ENCODE results near the gene ATP5F1D.
A peak's percentile ranks its signal among the peaks of the same experiment; 100 is the strongest.

ATP5F1D gene

DNA sequence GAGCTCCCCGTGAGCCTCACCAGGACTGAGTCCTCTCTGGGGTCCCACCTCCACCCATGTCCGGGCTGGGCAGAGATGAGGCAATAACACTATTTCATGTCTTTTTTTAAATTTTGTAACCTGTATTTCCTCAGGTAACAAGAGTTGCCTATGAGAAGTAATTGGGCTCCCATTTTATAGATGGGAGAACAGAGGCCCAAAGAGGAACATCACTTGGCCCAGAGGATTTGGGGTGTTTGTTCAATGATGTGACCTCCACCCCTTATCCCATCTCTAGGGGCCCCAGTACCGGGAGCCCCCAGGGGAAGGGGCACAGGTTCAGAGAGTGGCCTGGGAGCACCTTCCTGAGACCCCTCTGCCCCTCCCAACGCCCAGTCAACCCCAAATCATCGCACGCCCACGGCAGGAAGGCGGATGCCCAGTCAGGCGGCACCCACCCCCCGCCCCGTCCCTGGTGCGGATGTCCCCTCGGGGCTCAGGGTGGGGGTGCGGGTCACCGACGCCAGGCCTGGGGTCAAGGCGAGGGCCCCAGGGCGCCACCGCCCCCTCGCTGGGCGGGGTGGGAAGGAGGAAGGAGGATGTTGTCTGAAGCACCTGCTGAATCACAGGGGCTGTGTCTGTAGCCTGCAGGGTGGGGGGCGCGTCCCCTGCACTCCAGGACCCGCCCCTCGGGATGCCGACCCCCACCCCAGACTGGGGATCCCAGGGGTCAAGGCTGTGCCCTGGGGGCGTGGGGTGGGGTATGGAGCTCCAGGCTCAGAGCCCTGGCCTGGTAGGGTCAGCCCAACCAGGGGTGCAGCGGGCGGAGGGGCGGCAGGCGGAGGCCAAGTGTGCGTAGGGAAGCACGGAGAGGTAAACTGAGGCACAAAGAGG lies 18.6 kb downstream of the ATP5F1D start:
- FAIRE-seq, result no peak

DNA sequence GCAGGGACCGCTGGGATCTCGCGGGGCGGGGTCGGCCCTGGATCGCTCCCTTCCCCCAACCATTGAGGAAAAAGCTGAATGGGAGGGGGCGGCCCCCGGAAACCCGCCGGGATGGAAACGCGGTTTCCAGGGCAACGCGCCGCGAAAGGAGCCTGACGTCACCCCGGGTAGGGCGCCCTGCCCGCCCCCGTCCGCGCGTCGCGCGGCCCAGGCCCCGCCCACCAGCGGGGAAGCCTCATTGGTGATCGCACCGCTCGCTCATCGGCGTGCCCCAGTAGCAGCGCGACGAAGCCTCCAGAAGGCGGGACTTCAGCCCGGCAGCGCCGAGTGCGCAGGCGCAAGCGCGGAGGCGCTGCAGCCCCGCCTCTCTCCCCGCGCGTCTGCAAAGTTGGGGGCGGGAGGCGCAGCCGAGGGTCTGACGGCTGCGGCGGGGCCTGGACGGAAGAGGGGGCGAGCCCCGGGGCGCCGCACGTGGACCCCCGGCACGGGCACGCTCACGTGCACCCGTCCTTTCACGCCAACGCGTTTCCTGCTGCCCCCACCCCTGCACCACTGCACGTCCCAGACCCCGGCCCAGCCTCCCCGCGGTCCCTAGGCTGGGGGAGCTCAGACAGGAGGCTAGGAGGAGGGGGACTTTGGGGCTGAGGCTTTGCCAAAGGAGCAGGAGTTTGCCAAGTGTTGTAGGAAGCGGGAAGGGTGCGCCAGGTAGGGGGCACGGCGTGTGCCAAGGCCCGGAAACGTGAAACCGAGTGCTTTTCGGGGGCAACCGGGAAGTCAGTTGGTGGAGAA lies 19.4 kb downstream of the ATP5F1D start:
- no peak for FAIRE-seq

DNA sequence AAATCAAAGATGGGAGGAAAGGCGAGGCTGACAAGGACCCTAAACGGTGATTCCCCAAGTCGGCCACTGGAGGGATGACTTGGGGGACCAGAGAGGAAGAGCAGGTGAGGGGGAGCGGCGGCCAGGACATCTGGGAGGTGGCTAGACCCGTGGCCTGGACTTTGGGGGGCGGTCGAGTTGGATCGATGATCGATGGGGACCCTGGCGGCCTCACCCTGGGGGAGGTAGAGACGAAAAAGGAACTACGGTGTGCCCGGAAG lies 19.9 kb downstream of the ATP5F1D start:
- FAIRE-seq, result no peak

DNA sequence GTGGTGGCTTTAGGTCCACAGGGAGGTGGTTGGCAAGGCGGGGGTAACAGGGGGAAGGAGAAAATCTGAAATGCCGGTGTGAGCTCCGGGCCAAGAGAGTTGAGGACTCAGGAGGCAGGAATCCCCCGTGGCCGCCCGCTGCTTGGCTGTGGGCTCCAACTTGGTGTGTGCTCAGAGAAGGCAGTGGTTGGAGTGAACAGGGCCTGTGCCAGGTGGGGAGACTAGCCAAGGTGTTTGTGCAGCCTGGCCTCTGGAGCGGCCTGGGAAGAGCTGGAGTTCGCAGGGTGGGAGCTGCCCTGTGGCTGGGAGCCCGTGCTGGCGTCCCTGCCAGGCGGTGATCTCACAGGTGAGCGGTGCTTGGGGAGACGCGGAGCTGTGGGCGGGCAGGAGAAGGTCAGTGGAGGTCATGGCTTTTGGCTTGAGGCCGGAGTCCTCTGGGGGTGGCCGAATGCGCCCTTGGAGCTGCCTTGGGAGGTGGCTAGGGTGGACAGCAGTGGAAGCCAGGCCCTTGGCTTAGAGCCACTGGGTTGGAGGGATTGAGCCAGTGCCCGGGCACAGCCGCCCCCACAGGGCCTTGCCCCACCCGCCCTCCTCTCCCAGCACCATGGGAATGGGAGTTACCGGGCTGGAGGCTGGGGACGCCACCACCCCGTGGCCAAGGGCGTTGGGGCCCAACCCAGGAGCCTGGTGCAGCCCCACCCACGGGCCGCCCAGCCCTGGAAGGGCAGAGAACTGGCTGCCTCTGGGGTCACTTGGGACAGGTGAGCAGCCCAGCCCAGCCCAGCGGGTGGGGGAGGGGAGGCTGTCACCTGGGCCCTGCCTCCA lies 20.5 kb downstream of the ATP5F1D start:
- FAIRE-seq, result no peak

DNA sequence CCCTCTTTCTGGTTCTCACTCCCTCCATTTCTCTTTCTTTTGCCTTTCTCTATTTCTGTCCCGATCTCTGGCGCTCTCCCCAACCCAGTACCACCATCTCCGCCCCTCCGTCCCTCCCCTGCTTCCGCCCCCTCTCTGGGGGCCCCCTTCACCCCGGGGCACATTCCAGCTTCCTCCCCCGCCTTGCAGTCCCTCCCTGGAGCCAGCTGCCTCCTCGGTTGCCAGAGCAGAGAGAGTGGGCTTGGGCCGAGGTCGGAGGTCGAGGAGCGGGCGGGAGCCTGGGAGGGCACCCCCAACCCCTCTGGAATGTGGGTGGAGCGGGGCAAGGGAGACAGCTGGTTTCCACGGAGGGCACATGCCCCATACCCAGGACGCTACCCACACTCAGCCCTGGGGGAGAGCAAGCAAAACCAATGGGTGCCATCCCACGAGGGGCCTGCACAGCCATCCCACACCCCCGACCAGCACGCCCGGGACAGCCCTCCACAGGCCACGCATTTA lies 21.1 kb downstream of the ATP5F1D start:
- FAIRE-seq, result no peak

DNA sequence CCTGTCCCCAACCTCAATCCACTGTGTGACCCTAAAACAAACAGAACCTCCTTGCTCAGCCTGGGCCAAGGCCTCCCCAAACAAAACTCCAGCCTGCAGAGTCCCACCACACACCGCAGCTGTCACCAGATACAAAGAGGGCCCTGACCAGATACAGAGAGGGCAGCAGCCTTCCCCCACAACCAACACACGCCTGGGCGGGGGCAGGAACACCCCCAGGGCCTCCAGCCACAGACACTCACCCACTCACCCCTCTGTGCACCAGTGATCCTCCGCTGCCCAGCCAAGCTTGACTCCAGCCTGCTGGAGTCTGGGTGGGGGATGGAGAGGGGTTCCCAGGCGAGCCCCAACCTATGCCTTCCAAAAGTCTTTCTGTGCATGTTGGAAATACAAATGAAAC lies 21.6 kb downstream of the ATP5F1D start:
- no peak for FAIRE-seq

DNA sequence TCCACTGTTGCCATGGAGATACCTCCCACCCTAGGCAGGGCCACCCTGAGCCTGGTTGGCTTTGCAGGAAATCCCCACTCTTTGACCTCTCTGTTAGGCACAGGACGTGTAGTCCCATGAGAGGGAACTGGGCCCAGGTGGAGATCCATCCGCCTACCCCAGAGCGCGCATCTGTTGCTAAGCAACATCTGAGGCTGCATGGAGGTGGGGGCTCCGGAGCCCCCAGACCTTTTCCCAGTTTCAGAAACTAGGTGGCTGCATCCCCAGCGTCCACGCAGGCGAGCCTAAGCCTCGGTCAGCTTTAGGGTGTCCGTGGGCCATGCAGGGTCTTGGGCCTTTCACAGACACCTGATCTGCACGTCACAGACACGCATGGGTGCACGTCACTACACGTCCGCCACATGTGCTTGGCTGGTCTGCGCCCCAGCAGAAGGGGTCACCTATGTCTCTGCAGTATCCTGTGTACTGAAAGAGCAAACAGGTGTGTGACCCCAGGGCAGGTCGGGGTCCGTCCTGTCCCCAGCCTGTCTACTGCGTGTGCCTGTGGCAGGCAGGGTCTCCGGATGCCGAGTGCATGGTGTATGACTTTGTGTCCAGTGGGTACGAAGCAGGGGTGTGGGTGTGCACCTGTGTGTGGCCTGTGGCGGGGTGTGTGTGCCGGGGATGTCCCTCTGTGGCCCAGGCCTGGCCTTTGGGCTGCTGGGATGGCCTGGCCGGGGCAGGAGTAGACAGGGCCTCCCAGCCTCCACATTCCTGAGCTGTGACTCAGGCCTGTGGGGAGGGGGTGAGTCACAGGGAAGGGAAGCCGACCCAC lies 23.5 kb downstream of the ATP5F1D start:
- no peak for FAIRE-seq

DNA sequence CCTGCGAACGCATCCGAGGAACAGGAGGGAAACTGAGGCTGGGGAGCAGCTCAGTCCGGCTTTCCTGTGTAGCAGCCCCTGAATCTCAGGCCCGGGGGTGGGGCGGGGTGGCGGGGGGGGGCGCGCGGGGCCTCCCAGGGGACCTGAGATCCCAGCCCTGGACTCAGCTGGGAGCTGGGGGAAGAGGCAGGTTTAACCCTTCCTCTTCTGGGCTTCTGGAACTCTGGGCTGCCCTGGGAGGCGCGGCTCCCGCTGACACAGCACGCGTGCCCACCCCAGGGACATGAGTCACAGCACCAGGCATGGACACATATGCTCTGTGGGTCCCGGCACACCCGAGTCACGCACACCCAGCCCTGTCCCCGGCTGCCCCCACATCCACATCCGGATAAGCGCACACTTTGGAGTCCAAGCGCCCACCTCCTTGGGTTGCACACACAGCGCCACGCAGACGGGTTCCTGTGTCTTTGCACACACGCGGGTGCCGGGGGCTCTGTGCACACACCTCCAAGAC lies 24.1 kb downstream of the ATP5F1D start:
- no peak for FAIRE-seq

DNA sequence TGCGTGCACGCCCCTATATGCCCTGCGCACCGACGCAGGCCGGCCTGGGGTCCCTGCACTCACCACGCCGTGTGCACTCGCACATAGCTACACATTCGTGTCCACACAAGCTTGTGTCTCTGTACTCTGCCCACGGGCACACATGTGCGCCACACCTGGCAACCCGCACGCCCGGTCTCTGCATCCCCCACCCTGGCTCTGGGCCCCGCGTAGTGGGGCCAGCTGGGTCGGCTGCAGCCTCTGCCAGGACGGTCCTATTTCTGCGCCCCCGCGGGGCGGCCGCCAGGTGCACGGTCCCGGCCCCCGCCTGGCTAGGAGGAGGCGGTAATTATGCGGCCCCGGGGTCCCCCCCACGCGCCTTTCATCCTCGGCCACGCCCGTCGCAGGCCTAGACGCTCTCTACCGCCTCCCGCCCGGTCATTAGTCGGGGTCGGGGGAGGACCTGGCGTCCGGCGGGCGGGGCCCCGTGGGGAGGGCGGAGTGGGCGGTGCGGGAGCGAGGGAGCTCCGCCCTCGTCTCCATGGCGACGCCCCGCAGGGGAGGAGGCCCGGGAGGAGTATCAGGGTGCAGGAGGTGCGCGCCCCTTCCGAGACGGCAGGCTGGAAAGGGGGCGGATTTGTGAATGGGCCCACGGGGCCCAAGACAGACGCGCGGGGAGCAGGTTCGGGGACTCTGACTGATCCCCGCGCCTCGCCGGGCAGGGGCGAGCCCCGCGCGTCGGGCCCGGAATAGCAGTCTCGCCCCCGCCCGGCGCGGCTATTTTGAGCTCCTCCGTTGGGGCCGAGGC lies 24.8 kb downstream of the ATP5F1D start:
- no peak for FAIRE-seq

DNA sequence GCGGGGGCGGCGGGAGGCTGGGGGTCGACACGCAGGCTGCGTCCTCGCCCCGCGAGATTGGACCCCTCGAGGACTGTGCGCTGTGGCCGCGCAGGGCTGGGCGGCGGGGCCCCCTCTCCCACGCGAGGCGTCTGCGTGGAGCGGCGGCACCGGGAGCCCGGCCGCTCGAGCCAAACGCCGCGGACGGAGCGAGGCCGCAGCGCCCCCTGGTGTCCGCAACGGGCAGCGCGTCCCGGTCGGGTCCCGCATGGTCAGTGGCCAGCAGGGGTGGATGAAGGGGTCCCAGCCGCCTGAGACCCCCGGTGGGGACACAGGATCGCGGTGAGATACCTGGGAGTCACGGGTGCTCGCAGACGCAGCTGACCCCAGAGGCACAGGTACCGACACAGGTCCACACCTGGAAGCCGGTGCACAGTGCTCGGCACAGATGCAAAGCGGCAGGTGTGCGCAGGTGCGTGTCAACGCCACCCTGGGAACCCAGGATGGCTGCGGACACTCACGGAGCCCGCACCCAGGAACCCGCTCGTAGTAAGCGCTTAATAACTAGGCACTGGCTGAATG lies 25.4 kb downstream of the ATP5F1D start:
- no peak for FAIRE-seq

DNA sequence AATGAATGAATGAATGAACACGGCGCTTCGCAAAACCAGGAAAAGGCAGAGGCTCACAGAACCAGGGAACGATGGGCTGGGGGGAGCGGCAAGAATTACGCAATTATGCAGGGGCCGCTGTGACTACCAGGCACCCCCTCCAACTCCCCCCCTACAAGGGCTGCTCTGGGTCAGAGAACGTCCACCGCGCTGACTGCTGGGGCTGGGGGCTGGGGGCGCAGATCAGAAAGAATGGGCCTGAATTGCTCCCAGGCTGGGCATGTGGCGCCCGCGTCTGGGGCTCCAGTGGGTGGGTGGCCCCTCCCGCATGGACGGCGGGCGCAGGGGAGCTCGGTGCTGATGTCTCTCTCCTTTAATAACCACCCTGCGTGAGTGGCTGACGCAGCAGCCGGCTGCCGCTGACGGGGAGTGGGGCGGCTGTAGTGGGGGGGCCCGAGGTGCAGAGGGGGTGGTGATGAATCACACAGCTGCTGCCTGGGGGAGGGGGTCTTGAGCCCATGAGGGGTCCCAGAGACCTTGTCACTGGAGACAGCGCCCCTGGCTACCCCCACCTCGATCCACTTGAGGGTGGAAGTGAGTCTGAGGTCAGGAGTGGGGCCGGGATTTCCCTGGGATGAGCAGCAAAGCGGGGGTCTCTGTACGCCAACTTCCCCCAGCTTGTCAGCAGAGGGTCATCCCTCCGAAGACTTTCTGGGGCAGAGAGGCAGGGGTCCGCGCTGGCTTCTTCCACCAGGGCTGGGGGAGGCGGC lies 26.1 kb downstream of the ATP5F1D start:
- FAIRE-seq, result no peak

DNA sequence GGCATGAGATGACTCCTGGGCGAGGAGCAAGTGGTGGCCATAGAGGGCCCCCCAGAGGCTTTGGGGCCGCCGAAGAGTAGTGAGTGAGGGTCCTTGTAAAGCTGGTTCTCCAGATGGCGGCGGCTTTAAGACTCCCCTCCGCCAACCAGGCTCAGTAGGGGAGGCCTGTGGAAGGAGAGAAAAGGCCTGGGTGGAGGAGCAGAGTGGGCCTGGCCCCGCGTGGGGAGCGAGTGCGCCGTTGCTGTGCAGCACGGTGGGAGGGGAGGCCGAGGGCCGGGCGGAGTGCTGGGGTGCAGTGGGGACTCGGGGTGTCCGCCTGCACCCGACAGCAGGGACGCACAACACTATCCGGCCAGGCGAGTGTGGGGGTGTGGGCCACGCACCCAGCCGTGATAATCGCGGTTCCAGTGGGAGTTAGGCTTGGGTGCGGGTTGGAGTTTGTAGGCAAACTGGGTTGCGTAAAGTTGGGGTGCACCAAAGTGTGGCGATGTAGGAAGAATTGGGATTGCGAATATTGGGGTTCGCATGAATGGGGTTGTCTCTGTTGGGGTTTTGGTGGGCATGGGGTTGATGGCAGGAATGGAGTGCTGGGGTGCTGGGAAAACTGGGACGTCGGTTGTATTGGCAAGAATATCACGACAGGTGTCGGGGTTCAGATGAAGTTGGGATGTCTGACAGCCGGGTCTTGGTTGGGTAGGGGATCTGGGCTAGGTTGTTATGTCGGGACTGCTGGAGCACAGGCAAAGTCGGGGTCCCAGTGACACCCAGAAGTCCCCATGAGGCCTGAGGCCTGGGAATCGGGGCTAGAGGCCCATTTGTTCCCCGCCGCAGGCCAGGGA lies 26.9 kb downstream of the ATP5F1D start:
- FAIRE-seq, result no peak

DNA sequence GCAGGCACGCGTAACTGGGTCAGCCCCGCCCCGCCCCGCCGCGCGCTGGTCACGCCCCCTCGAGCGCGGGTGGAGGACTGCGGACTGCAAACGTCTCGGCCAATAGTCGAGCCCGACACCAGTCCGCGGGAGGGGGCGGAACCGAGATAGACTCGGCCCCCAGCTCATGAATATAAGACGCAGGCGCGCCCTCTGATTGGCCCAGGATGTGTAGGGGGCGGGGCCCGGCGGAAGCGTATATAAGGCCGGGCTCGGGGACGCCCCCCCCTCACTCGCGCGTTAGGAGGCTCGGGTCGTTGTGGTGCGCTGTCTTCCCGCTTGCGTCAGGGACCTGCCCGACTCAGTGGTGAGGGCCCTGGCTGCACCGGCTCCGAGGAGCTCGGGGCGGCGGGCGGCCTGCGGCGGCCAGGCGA lies 27.5 kb downstream of the ATP5F1D start, which contains the start of gene CIRBP:
TSS of gene CIRBP (plus strand) at position 268 of the 413 bp plus-strand sequence. CDS start 1,602 bp downstream, outside the sequence.
- peak; percentile 97 for FAIRE-seq

DNA sequence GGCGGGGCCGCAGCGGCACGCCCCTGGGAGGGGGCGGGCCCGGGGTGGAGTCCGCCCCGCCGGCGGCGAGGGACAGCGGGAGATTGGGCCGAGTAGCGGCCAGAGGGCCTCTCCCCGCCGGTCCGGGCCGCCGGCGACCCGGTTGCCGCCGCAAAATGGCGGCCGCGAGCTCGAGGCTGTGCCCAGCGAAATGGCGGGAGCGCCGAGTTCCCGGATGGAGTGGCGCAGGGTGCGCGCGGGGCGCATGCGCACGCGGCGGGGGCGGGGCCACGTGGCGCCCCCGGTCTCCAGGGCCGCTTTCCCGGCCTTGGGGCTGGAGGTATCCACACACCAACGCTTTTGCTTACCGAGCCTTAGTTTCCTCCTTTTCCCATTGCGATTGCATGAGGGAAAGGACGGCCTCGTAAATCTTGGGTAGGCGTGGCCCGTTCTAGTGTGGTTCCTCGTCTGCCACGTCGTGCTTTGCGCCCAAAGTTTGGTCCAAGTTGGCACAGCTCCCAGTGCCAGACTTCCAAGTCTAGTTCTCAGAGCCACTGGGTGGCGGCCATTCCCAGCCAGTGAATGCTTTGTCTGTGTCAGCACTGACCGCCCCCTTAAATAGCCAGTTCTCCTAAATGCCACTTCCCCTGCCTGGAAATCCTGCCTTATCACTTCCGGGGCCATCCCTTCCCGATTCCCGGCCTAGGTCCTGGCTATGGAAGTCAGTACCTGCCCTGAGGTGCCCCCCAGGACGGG lies 28.1 kb downstream of the ATP5F1D start:
- no peak for FAIRE-seq

DNA sequence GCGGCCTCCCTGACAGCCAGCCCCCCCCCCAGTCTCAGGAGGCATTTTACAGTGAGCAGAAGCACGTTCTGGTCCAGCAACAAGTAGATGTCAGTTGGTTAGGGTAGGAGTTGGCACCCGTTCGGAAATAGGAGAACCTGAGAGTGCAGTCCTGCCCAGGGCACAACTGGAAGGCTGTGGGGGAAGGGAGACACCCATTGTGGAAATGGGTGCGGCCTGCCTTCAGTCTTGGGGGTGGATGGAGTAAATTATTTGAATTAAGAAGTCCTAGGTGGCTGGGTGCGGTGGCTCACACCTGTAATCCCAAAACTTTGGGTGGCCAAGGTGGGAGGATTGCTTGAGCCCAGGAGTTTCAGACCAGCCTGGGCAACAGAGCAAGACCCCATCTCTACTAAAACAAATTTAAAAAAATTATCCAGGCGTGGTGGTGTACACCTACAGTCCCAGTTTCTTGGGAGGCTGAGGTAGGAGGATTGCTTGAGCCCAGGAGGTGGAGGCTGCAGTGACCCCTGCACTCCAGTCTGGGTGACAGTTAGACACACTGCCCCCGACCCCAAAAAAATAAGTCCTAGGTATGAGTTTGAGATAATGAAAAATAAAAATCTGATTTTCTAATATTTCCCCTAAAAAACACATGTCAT lies 28.8 kb downstream of the ATP5F1D start:
- no peak for FAIRE-seq

DNA sequence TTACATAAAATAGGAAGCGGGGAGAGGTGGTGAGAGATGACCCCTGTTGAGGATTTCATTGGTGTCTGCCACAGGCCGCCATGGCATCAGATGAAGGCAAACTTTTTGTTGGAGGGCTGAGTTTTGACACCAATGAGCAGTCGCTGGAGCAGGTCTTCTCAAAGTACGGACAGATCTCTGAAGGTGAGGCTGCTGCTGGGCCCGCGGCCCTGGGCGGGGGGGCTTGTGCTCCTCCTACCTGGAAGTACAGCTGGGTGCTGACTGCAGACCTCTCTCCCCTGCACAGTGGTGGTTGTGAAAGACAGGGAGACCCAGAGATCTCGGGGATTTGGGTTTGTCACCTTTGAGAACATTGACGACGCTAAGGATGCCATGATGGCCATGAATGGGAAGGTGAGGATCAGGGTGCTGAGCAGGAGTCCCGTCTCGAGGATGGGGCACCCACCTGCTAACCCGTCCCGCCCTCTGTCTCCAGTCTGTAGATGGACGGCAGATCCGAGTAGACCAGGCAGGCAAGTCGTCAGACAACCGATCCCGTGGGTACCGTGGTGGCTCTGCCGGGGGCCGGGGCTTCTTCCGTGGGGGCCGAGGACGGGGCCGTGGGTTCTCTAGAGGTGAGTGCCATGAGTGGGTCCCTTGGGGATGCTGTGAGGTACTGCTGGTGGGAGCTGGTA lies 29.4 kb downstream of the ATP5F1D start:
- FAIRE-seq, result no peak

Measured in A204.1 (cell line).